GM12878 (cell line): Measurements from ENCODE around the gene MBD3L2B. TPM values are rescaled to one million over a fixed set of nuclear protein-coding genes. Genes with fewer than 3 reads are reported as not detected.
A peak's percentile ranks its signal among the peaks of the same experiment; 100 is the strongest.

Source experiments
- CBFB ChIP-seq: IDR thresholded peaks from 2 replicates; pipeline ENCODE4 v1.6.1; 2016; ENCODE audit warnings: antibody characterized with exemption, low read depth
- CTCF ChIP-seq, 3 experiments: IDR thresholded peaks in 2 of 3; conservative IDR thresholded peaks in 1 of 3; 2 replicates each; pipeline ENCODE4 v1.5.1; 2011; ENCODE audit warnings: low read depth in 3 of 3, low read length in 3 of 3, mild to moderate bottlenecking in 3 of 3, control low read depth in 2 of 3, moderate library complexity in 2 of 3, inconsistent platforms in 1 of 3, mixed read lengths in 1 of 3; ENCODE audit not compliant: control insufficient read depth in 2 of 3, insufficient read depth in 1 of 3; ENCODE audit errors: extremely low read depth in 1 of 3
- DPF2 ChIP-seq: fragments of 450-650 bp; IDR thresholded peaks from 2 replicates; pipeline ENCODE4 v1.6.1; 2017; ENCODE audit warnings: mild to moderate bottlenecking
- EP300 ChIP-seq, 2 experiments: fragments of 150-350 bp in 1 of 2; IDR thresholded peaks; 2 replicates each; pipeline ENCODE4 v1.6.1; 2011 to 2012; ENCODE audit warnings: low read depth in 2 of 2, low read length in 2 of 2, borderline replicate concordance in 1 of 2, improper control_type of control experiment in 1 of 2, inconsistent platforms in 1 of 2; ENCODE audit not compliant: control insufficient read depth in 1 of 2
- FOXK2 ChIP-seq: fragments of 450-650 bp; IDR thresholded peaks from 2 replicates; pipeline ENCODE4 v1.6.1; 2017; ENCODE audit warnings: mild to moderate bottlenecking, moderate library complexity
- GABPA ChIP-seq: IDR thresholded peaks from 2 replicates; pipeline ENCODE4 v1.6.1; 2014; ENCODE audit warnings: antibody characterized with exemption, low read depth, mild to moderate bottlenecking, inconsistent platforms
- HDAC2 ChIP-seq: fragments of 200-600 bp; sonication (generic); IDR thresholded peaks from 2 replicates; pipeline ENCODE4 v1.6.1; 2017
- HDGF ChIP-seq: fragments of 450-650 bp; IDR thresholded peaks from 2 replicates; pipeline ENCODE4 v1.6.1; 2016; ENCODE audit warnings: antibody characterized with exemption
- IKZF2 ChIP-seq, 2 experiments: fragments of 450-650 bp; IDR thresholded peaks; 2 replicates each; pipeline ENCODE4 v1.6.1; 2017; ENCODE audit warnings: mild to moderate bottlenecking in 2 of 2, moderate library complexity in 2 of 2
- MEF2B ChIP-seq: fragments of 450-650 bp; IDR thresholded peaks from 2 replicates; pipeline ENCODE4 v1.6.1; 2018; ENCODE audit warnings: mild to moderate bottlenecking, moderate library complexity; ENCODE audit not compliant: partially characterized antibody, poor library complexity, severe bottlenecking
- MTA2 ChIP-seq: fragments of 450-650 bp; IDR thresholded peaks from 2 replicates; pipeline ENCODE4 v1.6.1; 2016; ENCODE audit warnings: low read depth, mild to moderate bottlenecking, moderate library complexity
- NBN ChIP-seq: fragments of 450-650 bp; IDR thresholded peaks from 2 replicates; pipeline ENCODE4 v1.6.1; 2016
- PBX3 ChIP-seq: IDR thresholded peaks from 2 replicates; pipeline ENCODE4 v1.6.1; 2011; ENCODE audit warnings: mild to moderate bottlenecking, low read depth, low read length, moderate library complexity; ENCODE audit not compliant: insufficient replicate concordance
- POU2F2 ChIP-seq: IDR thresholded peaks from 3 replicates; pipeline ENCODE4 v1.6.1; 2011; ENCODE audit warnings: low read depth, mild to moderate bottlenecking, low read length, borderline replicate concordance
- RUNX3 ChIP-seq: IDR thresholded peaks from 2 replicates; pipeline ENCODE4 v1.6.1; 2012; ENCODE audit warnings: low read length, inconsistent platforms
- SPI1 ChIP-seq: IDR thresholded peaks from 2 replicates; pipeline ENCODE4 v1.6.1; 2011; ENCODE audit warnings: low read depth, mild to moderate bottlenecking, low read length, moderate library complexity, borderline replicate concordance; ENCODE audit not compliant: insufficient read depth
- SREBF1 ChIP-seq: IDR thresholded peaks from 2 replicates; pipeline ENCODE4 v1.6.1; 2012; ENCODE audit warnings: mild to moderate bottlenecking, low read length
- SREBF2 ChIP-seq: IDR thresholded peaks from 2 replicates; pipeline ENCODE4 v1.6.1; 2012; ENCODE audit warnings: mild to moderate bottlenecking, low read length
- USF1 ChIP-seq: IDR thresholded peaks from 2 replicates; pipeline ENCODE4 v1.6.1; 2011; ENCODE audit warnings: borderline replicate concordance, low read depth, mild to moderate bottlenecking, moderate library complexity, mixed read lengths, low read length; ENCODE audit not compliant: insufficient read depth; ENCODE audit errors: extremely low read length
- ZBED1 ChIP-seq: IDR thresholded peaks from 2 replicates; pipeline ENCODE4 v1.6.1; 2016; ENCODE audit warnings: borderline replicate concordance
- ZNF217 ChIP-seq: fragments of 450-650 bp; IDR thresholded peaks from 2 replicates; pipeline ENCODE4 v1.6.1; 2017; ENCODE audit warnings: antibody characterized with exemption, mild to moderate bottlenecking
- ZNF274 ChIP-seq: IDR thresholded peaks from one replicate; pipeline ENCODE4 v1.8.0; 2011; ENCODE audit not compliant: insufficient read length, insufficient read depth
- ZSCAN29 ChIP-seq: fragments of 450-650 bp; IDR thresholded peaks from 2 replicates; pipeline ENCODE4 v1.6.1; 2017; ENCODE audit warnings: mild to moderate bottlenecking, moderate library complexity
- polyA plus RNA-seq, 11 experiments: library from polyadenylated mRNA; depleted of rRNA in 4 of 11; unstranded in 6 of 11; stranded (reverse) in 5 of 11; fragments of >200 nt; fragmentation: Nextera tagmentation in 4 of 11; fragmentation: Illumina TruSeq in 1 of 11; extraction: Ambion mirVana in 4 of 11; extraction: Trizol in 1 of 11; gene quantifications; 1 replicate in 1 of 11; 2 replicates in 10 of 11; pipeline versions ENCODE4 v1.2.1 to v1.2.3, GENCODE V29; 2011 to 2016; ENCODE audit warnings: inconsistent platforms in 2 of 11, missing spikeins in 2 of 11, low read depth in 1 of 11
- total RNA-seq, 4 experiments: library from RNA; depleted of rRNA in 3 of 4; stranded (reverse); fragments of >200 nt in 3 of 4; fragmentation: Illumina TruSeq in 1 of 4; extraction: Trizol in 1 of 4; gene quantifications; 2 replicates each; pipeline versions ENCODE4 v1.2.1 to v1.2.3, GENCODE V29; 2013 to 2021
- TF ChIP-seq, protein P1 (sequence below): IDR thresholded peaks from 2 replicates; pipeline ENCODE4 v1.6.1; 2011; ENCODE audit warnings: low read depth, mild to moderate bottlenecking, low read length, moderate library complexity, borderline replicate concordance; ENCODE audit errors: extremely low read depth

Gene MBD3L2B
- total and polyA plus RNA-seq, 10 of the 15 experiments (the other 5 are each of a cell fraction or from before 2014, with no cell fraction given), result 0.10 TPM; not detected in 9

- no peak for TF ChIP-seq USF1
- no peak for TF ChIP-seq ZNF217
- TF ChIP-seq ZNF274, result no peak
- TF ChIP-seq SREBF2, result no peak
- TF ChIP-seq GABPA, result no peak
- no peak for TF ChIP-seq ZBED1
- TF ChIP-seq HDAC2, result no peak
- TF ChIP-seq DPF2, result 0 out of 2 replicates have a peak, but pooled peaks have one; percentile 20
- no peak for TF ChIP-seq CBFB
- no peak for TF ChIP-seq RUNX3
- TF ChIP-seq HDGF, result peak; percentile 89
- TF ChIP-seq PBX3, result no peak
- TF ChIP-seq, protein P1, sequence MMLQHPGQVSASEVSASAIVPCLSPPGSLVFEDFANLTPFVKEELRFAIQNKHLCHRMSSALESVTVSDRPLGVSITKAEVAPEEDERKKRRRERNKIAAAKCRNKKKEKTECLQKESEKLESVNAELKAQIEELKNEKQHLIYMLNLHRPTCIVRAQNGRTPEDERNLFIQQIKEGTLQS, result no peak
- peak; percentile 82; the same call in 1 of the 3 replicates for TF ChIP-seq POU2F2
- peak; percentile 68; the same call in 1 of the 2 replicates for TF ChIP-seq MTA2
- TF ChIP-seq NBN, result peak; percentile 75; the same call in 1 of the 2 replicates
- TF ChIP-seq IKZF2 (IDR thresholded peaks at IDR 0.05), result peak; percentile 44 to 66; a peak in 2 of 4 replicates
- TF ChIP-seq SPI1, result peak; percentile 52; the same call in 1 of the 2 replicates
- TF ChIP-seq ZSCAN29, result no peak
- TF ChIP-seq EP300 (IDR thresholded peaks at IDR 0.05; ENCODE audit: borderline replicate concordance in 1 of 2, control insufficient read depth in 1 of 2, low read depth in 2 of 2, low read length in 2 of 2), result peak in 1 of 2 experiments; percentile 22; a peak in 1 of 4 replicates
- peak; percentile 22 for TF ChIP-seq MEF2B
- TF ChIP-seq SREBF1, result no peak
- TF ChIP-seq FOXK2, result no peak
- TF ChIP-seq CTCF (IDR thresholded peaks at IDR 0.05 in 2 of 3, conservative IDR thresholded peaks at IDR 0.05 in 1 of 3; ENCODE audit: control insufficient read depth in 2 of 3, extremely low read depth in 1 of 3, insufficient read depth in 1 of 3, low read depth in 3 of 3, low read length in 3 of 3), result no peak
Observed at GRCh38 chr19:7007859-7008258, 13.4 kb downstream of the MBD3L2B start (continued).
